ENCODE measurements around the gene TAF1C. TPM values are rescaled to one million over a fixed set of nuclear protein-coding genes. Genes with fewer than 3 reads are reported as not detected.
"Not testable (repeated sequence)": the region's sequence is repeated elsewhere in the genome, so short reads cannot be mapped to it uniquely, and the experiment has no call there.

TAF1C gene
- total and polyA plus RNA-seq, 2 experiments from 2014 or later, result 37.2 to 57.4 TPM

DNA sequence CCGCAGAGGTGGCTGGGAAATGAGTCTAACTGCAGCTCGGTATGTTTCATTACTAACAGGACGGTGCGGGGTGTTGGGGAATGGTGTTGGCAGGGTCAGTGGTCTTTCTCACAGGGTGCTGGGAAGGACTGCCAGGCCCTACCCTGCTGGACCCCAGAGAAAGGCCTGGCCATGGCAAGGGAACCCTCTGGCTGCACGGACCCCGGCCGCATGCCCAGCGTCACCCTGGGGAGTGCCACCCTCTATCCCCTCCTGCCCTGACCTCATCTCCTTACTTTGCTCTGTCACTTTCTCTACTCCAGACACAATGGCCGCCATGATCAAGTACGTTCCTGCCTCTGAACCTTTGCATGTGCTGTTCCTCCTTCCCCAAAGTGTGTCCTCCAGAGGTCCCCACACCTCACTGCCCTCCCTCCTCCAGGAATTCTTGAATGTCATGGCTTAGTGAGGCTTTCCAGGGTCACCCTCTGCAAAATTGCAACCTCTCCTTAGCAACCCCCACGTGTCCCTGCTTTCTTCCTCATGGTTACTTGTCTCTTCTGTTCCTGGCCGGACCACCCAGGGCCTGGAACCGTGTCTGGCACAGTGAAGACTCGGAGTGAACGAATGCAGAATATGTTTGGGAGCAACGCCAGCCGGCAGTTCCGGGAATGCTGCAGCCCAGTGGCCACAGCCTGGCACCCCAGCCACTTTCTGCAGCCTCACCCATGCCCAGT lies 19.3 kb upstream of the TAF1C start (continued):
- TF ChIP-seq, protein P1, sequence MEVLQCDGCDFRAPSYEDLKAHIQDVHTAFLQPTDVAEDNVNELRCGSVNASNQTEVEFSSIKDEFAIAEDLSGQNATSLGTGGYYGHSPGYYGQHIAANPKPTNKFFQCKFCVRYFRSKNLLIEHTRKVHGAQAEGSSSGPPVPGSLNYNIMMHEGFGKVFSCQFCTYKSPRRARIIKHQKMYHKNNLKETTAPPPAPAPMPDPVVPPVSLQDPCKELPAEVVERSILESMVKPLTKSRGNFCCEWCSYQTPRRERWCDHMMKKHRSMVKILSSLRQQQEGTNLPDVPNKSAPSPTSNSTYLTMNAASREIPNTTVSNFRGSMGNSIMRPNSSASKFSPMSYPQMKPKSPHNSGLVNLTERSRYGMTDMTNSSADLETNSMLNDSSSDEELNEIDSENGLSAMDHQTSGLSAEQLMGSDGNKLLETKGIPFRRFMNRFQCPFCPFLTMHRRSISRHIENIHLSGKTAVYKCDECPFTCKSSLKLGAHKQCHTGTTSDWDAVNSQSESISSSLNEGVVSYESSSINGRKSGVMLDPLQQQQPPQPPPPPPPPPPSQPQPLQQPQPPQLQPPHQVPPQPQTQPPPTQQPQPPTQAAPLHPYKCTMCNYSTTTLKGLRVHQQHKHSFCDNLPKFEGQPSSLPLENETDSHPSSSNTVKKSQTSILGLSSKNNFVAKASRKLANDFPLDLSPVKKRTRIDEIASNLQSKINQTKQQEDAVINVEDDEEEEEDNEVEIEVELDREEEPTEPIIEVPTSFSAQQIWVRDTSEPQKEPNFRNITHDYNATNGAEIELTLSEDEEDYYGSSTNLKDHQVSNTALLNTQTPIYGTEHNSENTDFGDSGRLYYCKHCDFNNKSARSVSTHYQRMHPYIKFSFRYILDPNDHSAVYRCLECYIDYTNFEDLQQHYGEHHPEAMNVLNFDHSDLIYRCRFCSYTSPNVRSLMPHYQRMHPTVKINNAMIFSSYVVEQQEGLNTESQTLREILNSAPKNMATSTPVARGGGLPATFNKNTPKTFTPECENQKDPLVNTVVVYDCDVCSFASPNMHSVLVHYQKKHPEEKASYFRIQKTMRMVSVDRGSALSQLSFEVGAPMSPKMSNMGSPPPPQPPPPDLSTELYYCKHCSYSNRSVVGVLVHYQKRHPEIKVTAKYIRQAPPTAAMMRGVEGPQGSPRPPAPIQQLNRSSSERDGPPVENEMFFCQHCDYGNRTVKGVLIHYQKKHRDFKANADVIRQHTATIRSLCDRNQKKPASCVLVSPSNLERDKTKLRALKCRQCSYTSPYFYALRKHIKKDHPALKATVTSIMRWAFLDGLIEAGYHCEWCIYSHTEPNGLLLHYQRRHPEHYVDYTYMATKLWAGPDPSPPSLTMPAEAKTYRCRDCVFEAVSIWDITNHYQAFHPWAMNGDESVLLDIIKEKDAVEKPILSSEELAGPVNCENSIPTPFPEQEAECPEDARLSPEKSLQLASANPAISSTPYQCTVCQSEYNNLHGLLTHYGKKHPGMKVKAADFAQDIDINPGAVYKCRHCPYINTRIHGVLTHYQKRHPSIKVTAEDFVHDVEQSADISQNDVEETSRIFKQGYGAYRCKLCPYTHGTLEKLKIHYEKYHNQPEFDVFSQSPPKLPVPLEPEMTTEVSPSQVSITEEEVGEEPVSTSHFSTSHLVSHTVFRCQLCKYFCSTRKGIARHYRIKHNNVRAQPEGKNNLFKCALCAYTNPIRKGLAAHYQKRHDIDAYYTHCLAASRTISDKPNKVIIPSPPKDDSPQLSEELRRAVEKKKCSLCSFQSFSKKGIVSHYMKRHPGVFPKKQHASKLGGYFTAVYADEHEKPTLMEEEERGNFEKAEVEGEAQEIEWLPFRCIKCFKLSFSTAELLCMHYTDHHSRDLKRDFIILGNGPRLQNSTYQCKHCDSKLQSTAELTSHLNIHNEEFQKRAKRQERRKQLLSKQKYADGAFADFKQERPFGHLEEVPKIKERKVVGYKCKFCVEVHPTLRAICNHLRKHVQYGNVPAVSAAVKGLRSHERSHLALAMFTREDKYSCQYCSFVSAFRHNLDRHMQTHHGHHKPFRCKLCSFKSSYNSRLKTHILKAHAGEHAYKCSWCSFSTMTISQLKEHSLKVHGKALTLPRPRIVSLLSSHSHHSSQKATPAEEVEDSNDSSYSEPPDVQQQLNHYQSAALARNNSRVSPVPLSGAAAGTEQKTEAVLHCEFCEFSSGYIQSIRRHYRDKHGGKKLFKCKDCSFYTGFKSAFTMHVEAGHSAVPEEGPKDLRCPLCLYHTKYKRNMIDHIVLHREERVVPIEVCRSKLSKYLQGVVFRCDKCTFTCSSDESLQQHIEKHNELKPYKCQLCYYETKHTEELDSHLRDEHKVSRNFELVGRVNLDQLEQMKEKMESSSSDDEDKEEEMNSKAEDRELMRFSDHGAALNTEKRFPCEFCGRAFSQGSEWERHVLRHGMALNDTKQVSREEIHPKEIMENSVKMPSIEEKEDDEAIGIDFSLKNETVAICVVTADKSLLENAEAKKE (CRISPR knock-in tag; IDR thresholded peaks at IDR 0.05), result no peak
- no peak for TF ChIP-seq JUNB (IDR thresholded peaks at IDR 0.05; ENCODE audit: unreplicated experiment)
- TF ChIP-seq EZH2 (IDR thresholded peaks at IDR 0.05; ENCODE audit: low read depth, unreplicated experiment), result no peak
- no peak for TF ChIP-seq NANOG (IDR thresholded peaks at IDR 0.05; ENCODE audit: borderline replicate concordance)
- TF ChIP-seq POLR2AphosphoS5 (IDR thresholded peaks at IDR 0.05; ENCODE audit: low read depth), result no peak

DNA sequence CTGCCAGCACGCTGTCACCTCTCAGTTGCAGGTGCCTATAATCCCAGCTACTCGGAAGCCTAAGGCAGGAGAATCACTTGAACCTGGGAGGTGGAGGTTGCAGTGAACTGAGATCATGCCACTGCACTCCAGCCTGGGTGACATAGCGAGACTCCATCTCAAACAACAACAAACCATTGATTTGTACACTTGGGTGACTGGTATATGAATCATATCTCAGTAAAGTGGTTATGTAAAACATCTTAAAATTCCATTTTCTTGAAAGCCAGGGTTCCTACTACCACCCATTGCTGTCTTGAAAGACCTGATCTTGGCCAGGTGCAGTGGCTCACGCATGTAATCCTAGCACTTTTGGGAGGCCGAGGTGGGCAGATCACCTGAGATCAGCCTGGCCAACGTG lies 18.3 kb upstream of the TAF1C start:
- not testable (repeated sequence) for H3K4me2 ChIP-seq; H3K4me1 Mint-ChIP-seq; ATAC-seq; H3K36me3 Mint-ChIP-seq (ENCODE audit: low read depth); H3K9me2 ChIP-seq (ENCODE audit: insufficient read depth); H3F3A ChIP-seq (replicated peaks; ENCODE audit: low read depth); H4K20me1 ChIP-seq (replicated peaks; ENCODE audit: insufficient read depth); H3K4me3 ChIP-seq; H3K27ac ChIP-seq (ENCODE audit: low read depth); H2AFZ ChIP-seq; H3K79me2 ChIP-seq (replicated peaks; ENCODE audit: insufficient read depth); H3K4me1 ChIP-seq (ENCODE audit: insufficient read depth); H3K27ac Mint-ChIP-seq; DNase-seq (ENCODE audit: low spot score); H3K27me3 Mint-ChIP-seq (ENCODE audit: insufficient read depth, low read depth, poor library complexity); H3K9me3 Mint-ChIP-seq; H3K4me3 Mint-ChIP-seq; H3K36me3 ChIP-seq (ENCODE audit: insufficient read depth); H3K27me3 ChIP-seq (ENCODE audit: insufficient read depth)

DNA sequence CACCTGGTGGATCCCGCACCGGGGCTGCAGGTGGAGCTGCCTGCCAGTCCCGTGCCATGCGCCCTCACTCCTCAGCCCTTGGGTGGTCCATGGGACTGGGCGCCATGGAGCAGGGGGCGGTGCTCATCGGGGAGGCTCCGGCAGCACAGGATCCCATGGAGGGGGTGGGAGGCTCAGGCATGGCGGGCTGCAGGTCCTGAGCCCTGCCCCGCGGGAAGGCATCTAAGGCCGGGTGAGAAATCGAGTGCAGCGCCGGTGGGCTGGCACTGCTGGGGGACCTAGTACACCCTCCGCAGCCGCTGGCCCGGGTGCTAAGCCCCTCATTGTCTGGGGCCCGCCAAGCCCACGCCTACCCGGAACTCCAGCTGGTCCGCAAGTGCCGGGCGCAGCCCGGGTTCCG lies 17.7 kb upstream of the TAF1C start:
- not testable (repeated sequence) for H3K4me2 ChIP-seq; H3K27ac Mint-ChIP-seq; H3K36me3 ChIP-seq (ENCODE audit: insufficient read depth); H2AFZ ChIP-seq; H3K27me3 ChIP-seq (ENCODE audit: insufficient read depth); H3K4me3 Mint-ChIP-seq; H3K4me3 ChIP-seq; H3K4me1 Mint-ChIP-seq; H3K4me1 ChIP-seq (ENCODE audit: insufficient read depth); H3K27ac ChIP-seq (ENCODE audit: low read depth); H3F3A ChIP-seq (replicated peaks; ENCODE audit: low read depth); ATAC-seq; H3K36me3 Mint-ChIP-seq (ENCODE audit: low read depth); DNase-seq (ENCODE audit: low spot score); H3K9me3 Mint-ChIP-seq; H3K79me2 ChIP-seq (replicated peaks; ENCODE audit: insufficient read depth); H4K20me1 ChIP-seq (replicated peaks; ENCODE audit: insufficient read depth); H3K9me2 ChIP-seq (ENCODE audit: insufficient read depth); H3K27me3 Mint-ChIP-seq (ENCODE audit: insufficient read depth, low read depth, poor library complexity)

Measured in GM23338 (cell line).